ENCODE measurements around the gene S100A6. TPM values are rescaled to one million over a fixed set of nuclear protein-coding genes. Genes with fewer than 3 reads are reported as not detected.
"Not testable (repeated sequence)": the region's sequence is repeated elsewhere in the genome, so short reads cannot be mapped to it uniquely, and the experiment has no call there.

S100A6 gene
- 100 to 1,000 TPM; 315 to 566 (median 427) TPM for total RNA-seq

GRCh38 chr1:153535242-153536011 is at the start of gene S100A6:
S100A6 (minus strand) TSS chr1:153535991; CDS start chr1:153535339, 652 bp downstream.
- no peak for TF ChIP-seq CTCF (IDR thresholded peaks at IDR 0.05)
- DNase-seq (ENCODE audit: low spot score) (no peak), ATAC-seq (ENCODE audit: low FRiP score) (peak; percentile 2)

GRCh38 chr1:153585006-153585405 is 49.2 kb upstream of the S100A6 start:
- no peak for DNase-seq (ENCODE audit: low spot score)
- TF ChIP-seq CTCF (IDR thresholded peaks at IDR 0.05) = no peak
- no peak for ATAC-seq (ENCODE audit: low FRiP score)

- DNase-seq (ENCODE audit: low spot score) (no peak), ATAC-seq (ENCODE audit: low FRiP score) (no peak)
- TF ChIP-seq CTCF (IDR thresholded peaks at IDR 0.05) = no peak
Observed at GRCh38 chr1:153583976-153584375, 48.2 kb upstream of the S100A6 start.

GRCh38 chr1:153583514-153583913 is 47.7 kb upstream of the S100A6 start:
- not testable (repeated sequence) for ATAC-seq (ENCODE audit: low FRiP score); DNase-seq (ENCODE audit: low spot score)

GRCh38 chr1:153582836-153583235 is 47.0 kb upstream of the S100A6 start:
- DNase-seq (ENCODE audit: low spot score); ATAC-seq (ENCODE audit: low FRiP score): not testable (repeated sequence)

GRCh38 chr1:153578936-153579335 is 43.1 kb upstream of the S100A6 start:
- no peak for ATAC-seq (ENCODE audit: low FRiP score)
- no peak for TF ChIP-seq CTCF (IDR thresholded peaks at IDR 0.05)
- DNase-seq (ENCODE audit: low spot score) = no peak

GRCh38 chr1:153578490-153578889 is 42.7 kb upstream of the S100A6 start:
- no peak for TF ChIP-seq CTCF (IDR thresholded peaks at IDR 0.05)
- no peak for DNase-seq (ENCODE audit: low spot score)
- no peak for ATAC-seq (ENCODE audit: low FRiP score)

GRCh38 chr1:153577624-153578051 is 41.8 kb upstream of the S100A6 start:
- DNase-seq (ENCODE audit: low spot score) (no peak), ATAC-seq (ENCODE audit: low FRiP score) (peak; percentile 28)
- TF ChIP-seq CTCF (IDR thresholded peaks at IDR 0.05) = no peak
